HEK293 (cell line): ENCODE measurements around the gene MGST3.

Experiments used
- ATF2 ChIP-seq: fragments of 450-650 bp; formaldehyde crosslinking; IDR thresholded peaks from 2 replicates; pipeline ENCODE4 v1.5.1; 2016; ENCODE audit warnings: missing biosample characterization, missing genetic modification characterization, low read depth
- BCL11A ChIP-seq: fragments of 450-650 bp; formaldehyde crosslinking; IDR thresholded peaks from 2 replicates; pipeline ENCODE4 v1.5.1; 2016; ENCODE audit warnings: low read depth, missing biosample characterization, missing genetic modification characterization
- IKZF3 ChIP-seq: fragments of 450-650 bp; IDR thresholded peaks from 2 replicates; pipeline ENCODE4 v1.5.0; 2018; ENCODE audit warnings: missing biosample characterization, mild to moderate bottlenecking, missing genetic modification characterization, moderate library complexity
- KLF17 ChIP-seq: fragments of 450-650 bp; formaldehyde crosslinking; IDR thresholded peaks from 2 replicates; pipeline ENCODE4 v1.5.1; 2016; ENCODE audit warnings: missing biosample characterization, missing genetic modification characterization
- OSR2 ChIP-seq: fragments of 450-650 bp; formaldehyde crosslinking; IDR thresholded peaks from 2 replicates; pipeline ENCODE4 v1.5.1; 2016; ENCODE audit warnings: missing biosample characterization, missing genetic modification characterization
- YY1 ChIP-seq: fragments of 450-650 bp; formaldehyde crosslinking; IDR thresholded peaks from 2 replicates; pipeline ENCODE4 v1.5.1; 2018; ENCODE audit warnings: missing biosample characterization, missing genetic modification characterization
- ZBTB26 ChIP-seq: fragments of 450-650 bp; formaldehyde crosslinking; optimal IDR thresholded peaks from 2 replicates; pipeline ENCODE3; 2016; ENCODE audit warnings: missing biosample characterization, mild to moderate bottlenecking, missing genetic modification characterization
- ZBTB49 ChIP-seq: fragments of 450-650 bp; formaldehyde crosslinking; IDR thresholded peaks from 2 replicates; pipeline ENCODE4 v1.5.1; 2016; ENCODE audit warnings: missing biosample characterization, missing genetic modification characterization, low read depth
- ZFP37 ChIP-seq: fragments of 450-650 bp; formaldehyde crosslinking; IDR thresholded peaks from 2 replicates; pipeline ENCODE4 v1.5.1; 2016; ENCODE audit warnings: missing biosample characterization, missing genetic modification characterization
- ZNF16 ChIP-seq: fragments of 450-650 bp; formaldehyde crosslinking; IDR thresholded peaks from 2 replicates; pipeline ENCODE4 v1.5.1; 2016; ENCODE audit warnings: low read depth, missing biosample characterization, missing genetic modification characterization
- ZNF24 ChIP-seq: fragments of 450-650 bp; formaldehyde crosslinking; IDR thresholded peaks from 2 replicates; pipeline ENCODE4 v1.5.1; 2016; ENCODE audit warnings: missing biosample characterization, missing genetic modification characterization
- ZNF433 ChIP-seq: fragments of 450-650 bp; formaldehyde crosslinking; IDR thresholded peaks from 2 replicates; pipeline ENCODE4 v1.5.1; 2016; ENCODE audit warnings: missing biosample characterization, missing genetic modification characterization, low read depth
- ZNF473 ChIP-seq: fragments of 450-650 bp; formaldehyde crosslinking; IDR thresholded peaks from 2 replicates; pipeline ENCODE4 v1.5.1; 2017; ENCODE audit warnings: missing biosample characterization, missing genetic modification characterization
- ZNF514 ChIP-seq: fragments of 450-650 bp; formaldehyde crosslinking; IDR thresholded peaks from 2 replicates; pipeline ENCODE4 v1.5.1; 2016; ENCODE audit warnings: missing biosample characterization, missing genetic modification characterization
- ZNF555 ChIP-seq: fragments of 450-650 bp; formaldehyde crosslinking; conservative IDR thresholded peaks from 2 replicates; pipeline ENCODE4 v1.5.1; 2017; ENCODE audit warnings: missing biosample characterization, mild to moderate bottlenecking, missing genetic modification characterization, inconsistent platforms
- ZNF677 ChIP-seq: fragments of 450-650 bp; IDR thresholded peaks from 2 replicates; pipeline ENCODE4 v1.5.0; 2018; ENCODE audit warnings: missing biosample characterization, mild to moderate bottlenecking, missing genetic modification characterization, moderate library complexity
- ZNF792 ChIP-seq: fragments of 450-650 bp; formaldehyde crosslinking; IDR thresholded peaks from 2 replicates; pipeline ENCODE4 v1.5.1; 2016; ENCODE audit warnings: missing biosample characterization, missing genetic modification characterization
- ZNF830 ChIP-seq: fragments of 450-650 bp; IDR thresholded peaks from 2 replicates; pipeline ENCODE4 v1.5.0; 2018; ENCODE audit warnings: missing biosample characterization, missing genetic modification characterization, low read depth, mild to moderate bottlenecking, moderate library complexity
- ZNF843 ChIP-seq: fragments of 450-650 bp; formaldehyde crosslinking; IDR thresholded peaks from 2 replicates; pipeline ENCODE4 v1.5.1; 2016; ENCODE audit warnings: missing biosample characterization, missing genetic modification characterization
- TF ChIP-seq, protein P1 (sequence below): fragments of 450-650 bp; formaldehyde crosslinking; IDR thresholded peaks from 2 replicates; pipeline ENCODE4 v1.5.1; 2016; ENCODE audit warnings: missing biosample characterization, missing genetic modification characterization
- TF ChIP-seq, protein P2 (sequence below): fragments of 450-650 bp; formaldehyde crosslinking; IDR thresholded peaks from 2 replicates; pipeline ENCODE4 v1.5.1; 2016; ENCODE audit warnings: missing biosample characterization, missing genetic modification characterization
- TF ChIP-seq, protein P3 (sequence below): fragments of 450-650 bp; formaldehyde crosslinking; IDR thresholded peaks from 2 replicates; pipeline ENCODE4 v1.5.1; 2017; ENCODE audit warnings: missing biosample characterization, missing genetic modification characterization
- TF ChIP-seq, protein P4 (sequence below): fragments of 450-650 bp; formaldehyde crosslinking; IDR thresholded peaks from 2 replicates; pipeline ENCODE4 v1.5.1; 2016; ENCODE audit warnings: missing biosample characterization, missing genetic modification characterization

The MGST3 gene

GRCh38 chr1:165630629-165631341 lies at the start of gene MGST3 (continued):
- TF ChIP-seq ZNF830 (tag by site-specific recombination) (no peak), ZFP37 (tag by site-specific recombination) (no peak), ZNF514 (tag by site-specific recombination) (no peak), ZNF792 (no peak), BCL11A (tag by site-specific recombination) (no peak; the same call in 1 of the 2 replicates), YY1 (tag by site-specific recombination) (0 out of 2 replicates have a peak, but pooled peaks have one; percentile 23), ZNF16 (tag by site-specific recombination) (no peak), ZNF843 (no peak), ZNF24 (0 out of 2 replicates have a peak, but pooled peaks have one; percentile 65), ZBTB49 (no peak), ZNF677 (tag by site-specific recombination) (no peak), OSR2 (tag by site-specific recombination) (no peak), ATF2 (tag by site-specific recombination) (no peak), ZNF555 (no peak), IKZF3 (tag by site-specific recombination) (no peak), ZNF433 (tag by site-specific recombination) (no peak), KLF17 (tag by site-specific recombination) (peak; percentile 17; the same call in 1 of the 2 replicates), ZBTB26 (tag by site-specific recombination) (peak; percentile 97), ZNF473 (tag by site-specific recombination) (no peak)
- TF ChIP-seq, protein P1, sequence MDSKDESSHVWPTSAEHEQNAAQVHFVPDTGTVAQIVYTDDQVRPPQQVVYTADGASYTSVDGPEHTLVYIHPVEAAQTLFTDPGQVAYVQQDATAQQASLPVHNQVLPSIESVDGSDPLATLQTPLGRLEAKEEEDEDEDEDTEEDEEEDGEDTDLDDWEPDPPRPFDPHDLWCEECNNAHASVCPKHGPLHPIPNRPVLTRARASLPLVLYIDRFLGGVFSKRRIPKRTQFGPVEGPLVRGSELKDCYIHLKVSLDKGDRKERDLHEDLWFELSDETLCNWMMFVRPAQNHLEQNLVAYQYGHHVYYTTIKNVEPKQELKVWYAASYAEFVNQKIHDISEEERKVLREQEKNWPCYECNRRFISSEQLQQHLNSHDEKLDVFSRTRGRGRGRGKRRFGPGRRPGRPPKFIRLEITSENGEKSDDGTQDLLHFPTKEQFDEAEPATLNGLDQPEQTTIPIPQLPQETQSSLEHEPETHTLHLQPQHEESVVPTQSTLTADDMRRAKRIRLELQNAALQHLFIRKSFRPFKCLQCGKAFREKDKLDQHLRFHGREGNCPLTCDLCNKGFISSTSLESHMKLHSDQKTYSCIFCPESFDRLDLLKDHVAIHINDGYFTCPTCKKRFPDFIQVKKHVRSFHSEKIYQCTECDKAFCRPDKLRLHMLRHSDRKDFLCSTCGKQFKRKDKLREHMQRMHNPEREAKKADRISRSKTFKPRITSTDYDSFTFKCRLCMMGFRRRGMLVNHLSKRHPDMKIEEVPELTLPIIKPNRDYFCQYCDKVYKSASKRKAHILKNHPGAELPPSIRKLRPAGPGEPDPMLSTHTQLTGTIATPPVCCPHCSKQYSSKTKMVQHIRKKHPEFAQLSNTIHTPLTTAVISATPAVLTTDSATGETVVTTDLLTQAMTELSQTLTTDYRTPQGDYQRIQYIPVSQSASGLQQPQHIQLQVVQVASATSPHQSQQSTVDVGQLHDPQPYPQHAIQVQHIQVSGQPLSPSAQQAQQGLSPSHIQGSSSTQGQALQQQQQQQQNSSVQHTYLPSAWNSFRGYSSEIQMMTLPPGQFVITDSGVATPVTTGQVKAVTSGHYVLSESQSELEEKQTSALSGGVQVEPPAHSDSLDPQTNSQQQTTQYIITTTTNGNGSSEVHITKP, result peak; percentile 75
- TF ChIP-seq, protein P2, sequence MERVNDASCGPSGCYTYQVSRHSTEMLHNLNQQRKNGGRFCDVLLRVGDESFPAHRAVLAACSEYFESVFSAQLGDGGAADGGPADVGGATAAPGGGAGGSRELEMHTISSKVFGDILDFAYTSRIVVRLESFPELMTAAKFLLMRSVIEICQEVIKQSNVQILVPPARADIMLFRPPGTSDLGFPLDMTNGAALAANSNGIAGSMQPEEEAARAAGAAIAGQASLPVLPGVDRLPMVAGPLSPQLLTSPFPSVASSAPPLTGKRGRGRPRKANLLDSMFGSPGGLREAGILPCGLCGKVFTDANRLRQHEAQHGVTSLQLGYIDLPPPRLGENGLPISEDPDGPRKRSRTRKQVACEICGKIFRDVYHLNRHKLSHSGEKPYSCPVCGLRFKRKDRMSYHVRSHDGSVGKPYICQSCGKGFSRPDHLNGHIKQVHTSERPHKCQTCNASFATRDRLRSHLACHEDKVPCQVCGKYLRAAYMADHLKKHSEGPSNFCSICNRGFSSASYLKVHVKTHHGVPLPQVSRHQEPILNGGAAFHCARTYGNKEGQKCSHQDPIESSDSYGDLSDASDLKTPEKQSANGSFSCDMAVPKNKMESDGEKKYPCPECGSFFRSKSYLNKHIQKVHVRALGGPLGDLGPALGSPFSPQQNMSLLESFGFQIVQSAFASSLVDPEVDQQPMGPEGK (tag by site-specific recombination), result peak; percentile 57; the same call in 1 of the 2 replicates
- TF ChIP-seq, protein P3, sequence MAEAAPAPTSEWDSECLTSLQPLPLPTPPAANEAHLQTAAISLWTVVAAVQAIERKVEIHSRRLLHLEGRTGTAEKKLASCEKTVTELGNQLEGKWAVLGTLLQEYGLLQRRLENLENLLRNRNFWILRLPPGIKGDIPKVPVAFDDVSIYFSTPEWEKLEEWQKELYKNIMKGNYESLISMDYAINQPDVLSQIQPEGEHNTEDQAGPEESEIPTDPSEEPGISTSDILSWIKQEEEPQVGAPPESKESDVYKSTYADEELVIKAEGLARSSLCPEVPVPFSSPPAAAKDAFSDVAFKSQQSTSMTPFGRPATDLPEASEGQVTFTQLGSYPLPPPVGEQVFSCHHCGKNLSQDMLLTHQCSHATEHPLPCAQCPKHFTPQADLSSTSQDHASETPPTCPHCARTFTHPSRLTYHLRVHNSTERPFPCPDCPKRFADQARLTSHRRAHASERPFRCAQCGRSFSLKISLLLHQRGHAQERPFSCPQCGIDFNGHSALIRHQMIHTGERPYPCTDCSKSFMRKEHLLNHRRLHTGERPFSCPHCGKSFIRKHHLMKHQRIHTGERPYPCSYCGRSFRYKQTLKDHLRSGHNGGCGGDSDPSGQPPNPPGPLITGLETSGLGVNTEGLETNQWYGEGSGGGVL (tag by site-specific recombination), result no peak; the same call in 1 of the 2 replicates
- TF ChIP-seq, protein P4, sequence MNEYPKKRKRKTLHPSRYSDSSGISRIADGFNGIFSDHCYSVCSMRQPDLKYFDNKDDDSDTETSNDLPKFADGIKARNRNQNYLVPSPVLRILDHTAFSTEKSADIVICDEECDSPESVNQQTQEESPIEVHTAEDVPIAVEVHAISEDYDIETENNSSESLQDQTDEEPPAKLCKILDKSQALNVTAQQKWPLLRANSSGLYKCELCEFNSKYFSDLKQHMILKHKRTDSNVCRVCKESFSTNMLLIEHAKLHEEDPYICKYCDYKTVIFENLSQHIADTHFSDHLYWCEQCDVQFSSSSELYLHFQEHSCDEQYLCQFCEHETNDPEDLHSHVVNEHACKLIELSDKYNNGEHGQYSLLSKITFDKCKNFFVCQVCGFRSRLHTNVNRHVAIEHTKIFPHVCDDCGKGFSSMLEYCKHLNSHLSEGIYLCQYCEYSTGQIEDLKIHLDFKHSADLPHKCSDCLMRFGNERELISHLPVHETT (tag by site-specific recombination), result peak; percentile 61
